ENCODE measurements around the gene HS3ST3A1. TPM values are rescaled to one million over a fixed set of nuclear protein-coding genes. Genes with fewer than 3 reads are reported as not detected.
"Not testable (repeated sequence)": the region's sequence is repeated elsewhere in the genome, so short reads cannot be mapped to it uniquely, and the experiment has no call there.

HS3ST3A1 gene
- polyA plus RNA-seq, 4 donors: 2.7 to 5.4 (median 3.5) TPM

DNA sequence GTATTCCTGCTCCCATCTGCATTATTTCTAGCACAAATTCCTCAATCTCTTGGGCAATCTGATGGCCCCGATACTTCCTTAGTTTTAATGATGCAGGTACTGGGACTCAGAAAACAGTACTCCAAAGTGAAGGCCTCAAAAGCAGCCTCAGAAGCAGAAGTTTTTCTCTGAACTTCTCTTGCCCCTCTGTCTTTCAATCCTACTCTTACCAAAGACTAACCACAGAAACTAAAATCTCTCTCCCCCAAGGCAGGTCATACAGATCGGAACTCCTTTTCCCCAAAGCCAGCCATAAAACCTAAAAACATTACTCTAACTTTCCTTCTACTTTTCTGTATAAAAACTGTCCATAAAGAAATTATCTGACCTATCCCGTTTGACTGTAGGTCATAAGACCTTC lies 103.5 kb downstream of the HS3ST3A1 start:
- DNase-seq (ENCODE audit: low read depth in 4 of 4, low spot score in 3 of 4): no peak

GRCh38 chr17:13496553-13497056 lies 105.1 kb downstream of the HS3ST3A1 start:
- not testable (repeated sequence) for DNase-seq (ENCODE audit: low read depth in 4 of 4, low spot score in 3 of 4)

- no peak for DNase-seq (ENCODE audit: low read depth in 4 of 4, low spot score in 3 of 4)
Measured at GRCh38 chr17:13495423-13495822, 106.3 kb downstream of the HS3ST3A1 start.

DNA sequence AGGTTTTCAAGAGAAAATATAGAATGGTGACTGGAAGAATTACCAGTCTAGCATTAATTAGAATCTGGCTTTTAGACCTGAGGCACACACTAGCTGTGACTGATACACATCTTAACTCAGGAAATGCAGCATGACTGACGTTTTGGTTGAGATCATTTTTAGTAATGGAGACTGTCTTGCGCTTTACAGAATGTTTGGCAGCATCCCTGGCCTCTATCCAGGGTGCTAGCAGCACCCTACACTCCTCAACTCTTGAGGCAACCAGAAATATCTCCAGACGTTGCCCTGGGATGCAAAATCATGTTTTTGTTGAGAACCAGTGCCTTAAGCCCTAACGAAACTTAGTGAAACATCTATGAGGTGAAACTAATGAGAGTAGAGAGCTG lies 109.0 kb downstream of the HS3ST3A1 start:
- DNase-seq (ENCODE audit: low read depth in 4 of 4, low spot score in 3 of 4): no peak

GRCh38 chr17:13491916-13492736 lies 109.6 kb downstream of the HS3ST3A1 start:
- no peak for DNase-seq (ENCODE audit: low read depth in 4 of 4, low spot score in 3 of 4)

DNA sequence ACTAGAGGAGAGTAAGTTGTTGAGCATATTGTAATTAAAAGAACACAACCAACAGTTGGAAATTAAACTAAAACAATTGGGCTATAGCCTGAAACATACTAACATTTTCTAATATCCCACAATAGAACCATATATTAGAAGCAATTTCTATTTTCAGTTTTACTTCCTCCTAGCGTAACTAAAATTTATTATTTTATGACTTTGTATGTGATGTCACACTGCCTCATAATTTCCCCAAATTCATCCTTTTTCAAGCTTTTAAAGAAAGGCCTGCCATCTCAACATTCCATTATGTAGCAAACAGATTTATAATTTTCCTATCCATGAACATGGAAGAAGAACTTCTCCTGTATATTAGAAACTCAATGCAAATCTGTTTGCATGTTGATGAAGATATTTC lies 110.2 kb downstream of the HS3ST3A1 start:
- DNase-seq (ENCODE audit: low read depth in 4 of 4, low spot score in 3 of 4): no peak

DNA sequence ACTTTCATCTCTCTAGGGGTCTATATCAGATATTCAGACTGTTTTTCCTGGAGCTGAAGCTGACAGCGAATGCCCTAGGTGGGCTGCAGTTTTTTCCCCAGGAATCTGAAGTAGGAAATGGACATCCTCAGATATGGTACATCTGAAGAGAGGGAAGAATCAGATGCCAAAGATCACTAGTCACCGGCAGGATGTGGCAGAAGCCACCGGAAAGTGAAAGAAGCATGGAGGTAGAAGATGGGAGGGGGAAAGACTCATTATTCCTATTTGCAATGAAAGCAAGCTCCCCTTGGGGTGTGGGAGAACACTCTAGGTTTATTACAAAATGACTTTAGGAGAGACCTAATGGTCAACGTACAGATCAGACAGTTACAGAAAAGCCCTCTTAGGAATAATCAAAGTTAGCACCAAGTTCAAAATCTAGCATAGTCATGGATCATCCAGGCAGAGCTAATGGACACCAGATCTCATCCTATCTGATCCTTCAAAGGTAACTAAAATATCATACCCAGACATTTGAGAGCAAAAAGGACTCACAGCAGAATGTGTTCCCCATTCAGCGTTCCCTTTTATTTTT lies 110.7 kb downstream of the HS3ST3A1 start:
- DNase-seq (ENCODE audit: low read depth in 4 of 4, low spot score in 3 of 4): no peak

DNA sequence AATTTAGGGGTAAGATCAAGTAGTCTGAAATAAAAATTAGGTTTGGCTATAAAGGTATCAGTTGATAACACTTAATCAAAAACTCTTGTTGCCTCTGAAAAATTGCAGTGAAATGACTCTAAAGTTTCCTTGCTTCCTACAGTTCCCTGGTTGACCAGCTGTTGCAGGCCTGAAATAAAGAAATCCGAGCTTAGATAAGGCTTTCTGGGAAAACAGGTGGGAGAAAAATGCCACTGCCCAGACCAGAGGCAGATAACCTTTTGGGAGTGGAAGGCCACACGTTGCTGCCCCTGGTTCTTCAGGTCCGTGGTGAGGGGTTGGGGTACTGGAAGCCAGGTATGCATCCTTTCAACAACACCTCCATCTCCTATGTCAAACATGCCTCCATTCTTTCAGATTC lies 111.3 kb downstream of the HS3ST3A1 start:
- no peak for DNase-seq (ENCODE audit: low read depth in 4 of 4, low spot score in 3 of 4)

GRCh38 chr17:13485327-13485726 lies 116.4 kb downstream of the HS3ST3A1 start:
- DNase-seq (ENCODE audit: low read depth in 4 of 4, low spot score in 3 of 4): no peak

DNA sequence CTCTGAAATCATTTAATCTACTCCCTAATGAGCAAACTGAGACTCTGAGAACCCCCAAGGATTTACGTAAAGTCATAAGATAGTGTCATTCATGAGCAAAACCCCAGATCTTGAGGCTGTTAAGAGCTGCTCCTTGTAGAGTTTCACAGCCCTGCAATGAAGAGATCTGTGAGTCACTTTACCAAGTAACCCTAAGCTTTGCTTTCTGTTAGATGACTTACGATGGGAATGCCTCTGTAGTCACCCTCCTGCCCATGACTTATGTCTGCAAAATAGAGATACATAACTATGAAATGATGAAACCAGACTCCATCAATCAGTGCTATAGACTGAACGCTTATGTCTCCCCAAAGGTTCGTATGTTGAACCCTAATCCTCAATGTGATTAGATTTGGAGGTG lies 117.7 kb downstream of the HS3ST3A1 start:
- DNase-seq (ENCODE audit: low read depth in 4 of 4, low spot score in 3 of 4): no peak

DNA sequence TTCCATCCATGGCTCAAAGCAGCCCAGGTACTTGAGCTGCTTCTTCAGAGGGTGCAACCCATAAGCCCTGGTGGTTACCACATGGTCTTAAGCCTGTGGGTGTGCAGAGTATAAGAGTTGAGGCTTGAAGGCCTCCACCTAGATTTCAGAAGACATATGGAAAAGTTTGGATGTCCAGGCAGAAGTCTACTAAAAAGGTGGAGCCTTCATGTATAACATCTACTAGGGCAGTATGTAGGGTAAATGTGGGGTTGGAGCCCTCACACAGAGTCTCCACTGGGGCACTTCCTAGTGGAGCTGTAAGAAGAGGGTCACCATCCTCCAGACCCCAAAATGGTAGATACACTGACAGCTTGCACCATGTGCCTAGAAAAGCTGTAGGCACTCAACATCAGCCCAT lies 120.9 kb downstream of the HS3ST3A1 start:
- DNase-seq (ENCODE audit: low read depth in 4 of 4, low spot score in 3 of 4): no peak

- no peak for DNase-seq (ENCODE audit: low read depth in 4 of 4, low spot score in 3 of 4)
Measured at GRCh38 chr17:13478326-13478830, 123.4 kb downstream of the HS3ST3A1 start.

DNA sequence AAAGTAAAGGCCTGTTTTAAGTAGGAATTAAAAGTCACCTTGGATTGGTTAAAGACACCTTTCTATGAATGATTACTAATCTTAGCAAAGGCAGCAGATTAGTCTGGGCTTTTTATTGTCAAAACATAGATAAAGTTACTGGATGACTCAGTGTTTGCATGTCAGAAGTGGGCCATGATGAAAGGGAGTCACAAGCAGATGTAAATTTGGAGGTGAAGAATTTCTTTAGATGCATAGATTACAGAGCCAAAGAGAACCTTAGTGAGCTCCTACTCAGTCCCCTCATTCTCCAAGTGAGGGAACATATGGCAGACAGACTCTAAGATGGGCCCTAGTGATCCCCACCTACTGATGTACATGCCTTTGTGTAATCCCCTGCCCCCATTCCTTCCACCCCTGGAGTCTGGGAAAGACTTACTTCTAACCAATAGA lies 124.5 kb downstream of the HS3ST3A1 start:
- DNase-seq (ENCODE audit: low read depth in 4 of 4, low spot score in 3 of 4): no peak

DNA sequence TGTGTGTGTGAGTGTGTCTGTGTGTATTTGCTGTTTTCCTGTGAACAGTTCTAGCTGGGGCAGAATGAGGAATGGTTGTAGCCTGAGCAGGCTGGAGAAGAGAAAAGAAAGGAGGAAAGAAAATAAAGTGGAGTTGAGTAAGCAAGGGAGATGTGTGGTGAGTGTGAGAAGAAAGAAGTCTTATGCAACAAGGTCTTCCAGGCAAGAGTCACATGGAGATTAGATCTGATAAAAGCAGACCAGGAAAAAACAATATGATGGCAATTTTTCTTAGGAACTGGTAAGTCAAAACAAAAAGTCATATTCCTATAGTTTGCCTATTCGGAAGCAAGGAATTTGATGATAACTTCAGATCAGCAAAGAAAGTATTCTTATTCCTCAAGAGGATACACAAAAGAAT lies 125.0 kb downstream of the HS3ST3A1 start:
- DNase-seq (ENCODE audit: low read depth in 4 of 4, low spot score in 3 of 4): no peak

DNA sequence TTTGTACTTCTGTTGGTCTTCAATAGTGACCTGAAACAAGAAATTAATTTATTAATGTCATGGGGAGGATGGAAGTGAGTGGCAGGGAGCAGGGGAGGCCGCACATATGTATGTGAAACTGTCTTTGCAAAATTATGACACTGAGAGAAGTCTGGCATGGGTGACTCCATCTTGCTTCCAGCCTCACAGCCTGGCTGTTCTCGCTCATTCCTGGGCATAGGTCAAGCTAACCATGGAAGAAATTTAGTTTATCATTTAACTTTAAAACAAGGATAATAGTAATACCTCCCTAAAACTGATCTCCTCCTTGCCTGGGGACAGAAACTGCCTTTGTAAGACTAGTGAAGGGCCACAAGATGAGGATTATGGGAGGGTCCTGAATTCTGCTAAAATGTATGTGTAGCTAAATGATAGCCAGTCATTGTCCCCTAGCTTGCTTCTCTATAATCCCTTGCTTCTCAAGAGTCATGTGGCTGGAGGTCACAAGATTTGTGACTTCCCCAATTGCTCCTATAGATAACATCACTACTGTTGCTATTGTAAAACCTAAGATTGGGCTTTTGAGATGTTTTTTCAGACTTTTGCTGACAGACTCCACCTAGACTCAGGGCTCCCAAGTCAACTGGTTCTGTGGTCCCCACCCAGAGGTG lies 126.0 kb downstream of the HS3ST3A1 start:
- no peak for DNase-seq (ENCODE audit: low read depth in 4 of 4, low spot score in 3 of 4)

DNA sequence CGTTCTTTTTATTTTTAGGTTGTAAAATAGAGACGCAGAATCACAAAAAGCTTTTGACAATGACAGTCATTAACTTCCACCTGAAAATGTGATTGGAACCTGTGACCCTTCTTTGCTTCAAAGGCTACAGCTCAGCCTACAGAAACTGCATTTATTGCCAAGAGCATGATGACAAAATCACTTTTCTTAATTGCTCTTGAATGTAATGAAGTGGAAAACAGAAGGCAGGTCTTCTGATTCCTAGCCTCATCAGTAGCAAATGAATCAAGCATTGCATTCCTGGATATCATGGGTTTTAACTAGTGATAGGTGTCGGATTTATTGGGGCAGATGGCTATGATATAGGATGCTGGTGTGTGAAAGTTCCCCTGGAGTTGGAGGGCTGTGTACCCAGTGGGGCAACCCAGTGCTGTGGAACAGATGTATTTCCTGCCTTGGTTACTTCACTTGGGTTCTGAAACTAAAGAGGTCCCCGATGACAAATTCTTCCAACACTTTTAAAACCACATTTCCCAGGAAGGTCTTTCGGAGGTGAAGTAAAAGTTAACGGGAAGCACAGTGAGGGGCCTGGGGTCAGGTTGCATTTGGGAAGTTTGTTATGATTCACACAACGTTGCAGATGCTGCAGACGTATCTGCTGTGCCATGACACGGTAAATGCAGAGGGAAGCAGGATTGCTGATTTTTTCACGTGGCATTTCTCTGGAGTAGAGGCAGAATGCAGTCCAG lies 127.5 kb downstream of the HS3ST3A1 start:
- no peak for DNase-seq (ENCODE audit: low read depth in 4 of 4, low spot score in 3 of 4)

DNA sequence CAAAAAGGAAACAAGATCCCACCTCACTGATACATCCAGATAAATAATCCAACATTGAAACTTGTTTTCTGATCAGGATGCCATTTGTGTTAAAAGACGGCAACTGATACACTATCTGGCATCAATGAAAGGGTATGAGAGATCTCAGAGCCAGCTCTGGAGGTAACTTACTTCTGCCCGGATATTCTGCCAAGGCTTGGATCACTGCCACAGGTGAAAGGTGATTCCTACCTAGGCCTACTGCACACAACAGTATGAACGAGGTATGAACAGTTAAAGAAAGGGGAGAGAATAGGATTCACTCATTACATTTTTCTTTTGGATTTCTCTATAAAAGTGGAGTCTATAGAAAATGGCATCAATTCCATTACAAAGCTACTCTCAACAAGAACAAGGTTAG lies 136.1 kb downstream of the HS3ST3A1 start:
- no peak for DNase-seq (ENCODE audit: low read depth in 4 of 4, low spot score in 3 of 4)

DNA sequence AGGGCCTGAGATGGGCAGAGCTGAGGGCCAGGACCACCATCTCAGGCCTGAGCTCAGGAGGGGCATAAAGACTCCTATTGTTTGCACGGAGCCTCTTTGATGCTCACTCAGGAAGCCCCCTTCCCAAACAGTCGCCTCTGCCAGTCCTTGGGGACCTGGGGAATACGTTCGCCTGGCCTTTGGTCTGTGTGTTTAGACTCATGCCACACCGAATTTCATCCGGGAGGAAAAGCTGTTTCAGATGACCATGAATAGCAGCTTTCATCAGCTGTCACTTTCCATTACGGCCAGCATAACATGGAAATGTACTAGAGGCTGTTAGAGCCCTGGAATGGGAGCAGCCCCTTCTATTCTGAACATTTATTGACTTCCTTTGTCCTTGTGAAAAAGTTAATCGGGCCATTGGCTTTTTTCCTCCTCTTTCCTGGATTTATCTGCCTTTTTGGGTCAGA lies 139.0 kb downstream of the HS3ST3A1 start:
- DNase-seq (ENCODE audit: low read depth in 4 of 4, low spot score in 3 of 4): no peak

GRCh38 chr17:13462146-13462545 lies 139.6 kb downstream of the HS3ST3A1 start:
- no peak for DNase-seq (ENCODE audit: low read depth in 4 of 4, low spot score in 3 of 4)

- DNase-seq (ENCODE audit: low read depth in 4 of 4, low spot score in 3 of 4): no peak
Measured at GRCh38 chr17:13460261-13461000, 141.3 kb downstream of the HS3ST3A1 start.

Data from right renal pelvis (tissue), 4 donors.